ENCODE data around the gene DHX8.
"Not testable (repeated sequence)": the region's sequence is repeated elsewhere in the genome, so short reads cannot be mapped to it uniquely, and the experiment has no call there.

DNA sequence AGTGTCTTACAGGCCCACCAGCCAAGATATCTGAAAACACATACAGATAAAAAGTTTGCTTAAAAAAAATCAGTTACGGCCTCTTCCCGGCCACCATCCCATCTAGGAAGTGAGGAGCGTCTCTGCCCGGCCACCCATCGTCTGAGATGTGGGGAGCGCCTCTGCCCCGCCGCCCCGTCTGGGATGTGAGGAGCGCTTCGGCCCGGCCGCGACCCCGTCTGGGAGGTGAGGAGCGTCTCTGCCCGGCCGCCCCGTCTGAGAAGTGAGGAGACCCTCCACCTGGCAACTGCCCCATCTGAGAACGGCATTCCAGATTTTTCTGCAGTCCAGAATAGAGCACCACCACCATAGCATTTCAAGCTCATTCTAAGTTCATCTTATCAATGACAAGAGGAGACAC lies 33.0 kb upstream of the DHX8 start:
- TF ChIP-seq EZH2 (IDR thresholded peaks at IDR 0.05; ENCODE audit: low read length), result not testable (repeated sequence)
- TF ChIP-seq, protein P1, sequence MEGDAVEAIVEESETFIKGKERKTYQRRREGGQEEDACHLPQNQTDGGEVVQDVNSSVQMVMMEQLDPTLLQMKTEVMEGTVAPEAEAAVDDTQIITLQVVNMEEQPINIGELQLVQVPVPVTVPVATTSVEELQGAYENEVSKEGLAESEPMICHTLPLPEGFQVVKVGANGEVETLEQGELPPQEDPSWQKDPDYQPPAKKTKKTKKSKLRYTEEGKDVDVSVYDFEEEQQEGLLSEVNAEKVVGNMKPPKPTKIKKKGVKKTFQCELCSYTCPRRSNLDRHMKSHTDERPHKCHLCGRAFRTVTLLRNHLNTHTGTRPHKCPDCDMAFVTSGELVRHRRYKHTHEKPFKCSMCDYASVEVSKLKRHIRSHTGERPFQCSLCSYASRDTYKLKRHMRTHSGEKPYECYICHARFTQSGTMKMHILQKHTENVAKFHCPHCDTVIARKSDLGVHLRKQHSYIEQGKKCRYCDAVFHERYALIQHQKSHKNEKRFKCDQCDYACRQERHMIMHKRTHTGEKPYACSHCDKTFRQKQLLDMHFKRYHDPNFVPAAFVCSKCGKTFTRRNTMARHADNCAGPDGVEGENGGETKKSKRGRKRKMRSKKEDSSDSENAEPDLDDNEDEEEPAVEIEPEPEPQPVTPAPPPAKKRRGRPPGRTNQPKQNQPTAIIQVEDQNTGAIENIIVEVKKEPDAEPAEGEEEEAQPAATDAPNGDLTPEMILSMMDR (optimal IDR thresholded peaks at IDR 0.05 in 1 of 3, IDR thresholded peaks at IDR 0.05 in 1 of 3, conservative IDR thresholded peaks at IDR 0.05 in 1 of 3; ENCODE audit: extremely low read depth in 1 of 3, insufficient read depth in 2 of 3, low read length in 3 of 3), result not testable (repeated sequence)
